GM13977 (cell line): ENCODE data around the gene INO80B.

ENCODE experiments used
- DNase-seq: peaks from one replicate; pipeline ENCODE4 v3.0.0; 2012; ENCODE audit warnings: low spot score
- CTCF ChIP-seq: IDR thresholded peaks from 2 replicates; pipeline ENCODE4 v1.5.1; 2012; ENCODE audit warnings: mild to moderate bottlenecking, control low read depth; ENCODE audit not compliant: insufficient read depth; ENCODE audit errors: extremely low read depth, missing control alignments
- in situ Hi-C: fragments of 300-500 bp; cut with MboI; formaldehyde crosslinking; loops from one replicate; pipeline ENCODE4 v1.12.0; 2022; ENCODE audit warnings: low sequenced_read_pairs, low pct_unique_long_range_greater_than_20kb, mixed read lengths, inconsistent platforms; ENCODE audit not compliant: unreplicated experiment

The INO80B gene

GRCh38 chr2:74425523-74425922 is 29.4 kb upstream of the INO80B start:
- no peak for DNase-seq
- in situ Hi-C loops = no loop called here
- TF ChIP-seq CTCF = no peak

GRCh38 chr2:74426181-74426758 is 28.6 kb upstream of the INO80B start:
- in situ Hi-C loops = no loop called here
- DNase-seq = no peak
- TF ChIP-seq CTCF = no peak

DNA sequence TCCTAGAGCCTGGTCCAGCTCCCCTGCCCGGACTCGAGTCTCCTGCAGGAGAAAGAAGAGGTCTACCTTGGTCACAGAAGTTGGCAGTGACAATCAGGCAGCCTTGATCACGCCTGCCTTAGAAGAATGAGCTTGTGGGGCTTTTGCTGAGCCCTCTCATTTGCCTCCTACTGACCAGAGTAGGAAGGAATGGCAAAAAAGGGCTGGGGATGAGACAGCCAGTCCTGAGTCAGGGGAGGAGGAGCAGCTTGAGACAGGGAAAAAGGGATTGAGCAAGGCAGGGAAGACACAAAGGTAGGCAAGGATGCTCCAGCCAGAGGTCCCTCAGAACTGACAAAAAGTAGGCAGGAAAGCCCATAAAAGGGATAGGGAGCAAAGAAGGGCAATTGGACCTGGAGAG is 27.3 kb upstream of the INO80B start:
- no peak for DNase-seq
- in situ Hi-C loops = no loop called here
- no peak for TF ChIP-seq CTCF

GRCh38 chr2:74428675-74429074 is 26.2 kb upstream of the INO80B start:
- in situ Hi-C loops = no loop called here
- DNase-seq = no peak
- TF ChIP-seq CTCF = no peak

DNA sequence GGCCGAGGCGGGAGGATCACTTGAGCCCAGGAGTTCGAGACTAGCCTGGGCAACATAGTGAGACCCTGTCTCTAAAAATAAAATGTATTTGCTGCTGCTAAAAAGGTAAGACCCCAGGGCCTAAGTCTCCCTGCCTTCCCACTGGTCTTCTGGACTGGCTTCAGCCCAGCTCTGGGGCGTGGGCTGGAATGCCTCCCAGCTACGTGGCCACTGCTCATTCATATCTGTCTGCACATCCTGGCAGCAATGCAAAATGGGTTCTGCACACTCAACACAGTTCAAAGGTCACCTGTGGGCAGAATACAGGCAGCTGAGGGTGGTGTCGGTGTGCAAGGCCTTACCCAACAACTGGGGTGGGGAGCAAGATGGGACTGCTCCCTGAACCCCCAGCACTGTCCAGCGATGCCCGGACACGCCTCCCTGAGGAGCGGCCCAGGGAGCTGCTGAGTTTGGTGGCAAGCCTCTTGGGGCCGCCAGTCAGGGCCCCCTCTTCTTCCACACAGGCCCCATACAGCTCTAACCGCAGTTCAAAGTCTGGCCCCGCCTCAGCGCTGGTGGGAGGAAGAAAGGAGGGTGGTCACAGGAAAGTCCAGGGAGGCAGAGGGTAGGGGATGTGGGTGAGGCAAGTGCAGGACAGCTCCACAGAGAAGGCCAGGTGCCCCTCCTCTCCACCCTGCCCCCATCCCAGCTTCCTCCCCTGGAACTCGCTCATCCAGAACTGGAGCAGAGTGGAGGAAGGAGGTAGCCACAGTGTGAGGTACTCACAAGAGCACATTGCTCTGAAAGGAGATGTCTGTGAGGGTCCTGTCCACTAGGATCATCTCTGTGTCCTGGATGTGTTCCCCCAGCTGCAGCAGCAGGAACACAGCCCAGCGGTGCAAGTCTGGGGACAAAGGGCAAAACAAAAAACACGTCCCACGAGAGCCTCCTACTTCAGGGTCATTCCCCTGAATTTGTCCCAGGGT is 25.1 kb upstream of the INO80B start:
- no peak for DNase-seq
- no peak for TF ChIP-seq CTCF
- in situ Hi-C loops = no loop called here

DNA sequence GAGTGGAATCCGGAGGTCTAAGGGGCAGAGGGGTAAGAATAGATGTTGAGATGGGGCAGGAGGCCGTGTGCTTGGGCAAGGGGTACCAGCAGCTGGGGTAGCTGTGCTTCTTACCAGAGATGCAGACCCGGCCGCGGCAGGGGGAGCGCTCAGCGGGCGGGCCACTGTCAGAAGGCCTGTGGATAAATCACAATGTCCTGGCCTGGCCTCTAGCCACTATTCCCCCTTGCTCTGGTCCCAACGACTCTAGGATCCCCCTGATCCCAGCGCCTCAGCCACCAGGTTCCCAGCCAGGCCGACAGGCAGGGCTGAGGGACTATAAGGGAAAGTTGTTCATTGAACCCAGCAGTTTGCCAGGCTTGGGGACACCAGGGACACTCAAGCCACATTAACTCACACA is 24.4 kb upstream of the INO80B start:
- in situ Hi-C loops = no loop called here
- no peak for DNase-seq
- no peak for TF ChIP-seq CTCF
